ENCODE data around the gene DOCK1.

Gene DOCK1

GRCh38 chr10:127338399-127339110 lies 433.3 kb downstream of the DOCK1 start:
- H3K36me3 ChIP-seq (ENCODE audit: insufficient read depth, low read length) = no peaks in the 10 kb centered on the region
- no peak for ATAC-seq (ENCODE audit: insufficient read depth, low read depth)

GRCh38 chr10:127343821-127344220 lies 438.6 kb downstream of the DOCK1 start:
- Histone ChIP-seq H2AFZ (ENCODE audit: low read depth, low read length) (no peak overlapping the region), H3K4me2 (ENCODE audit: insufficient read depth, low read length) (no peak overlapping the region), H3K36me3 (ENCODE audit: insufficient read depth, low read length) (no peaks in the 10 kb centered on the region), H3K9ac (ENCODE audit: low read depth, low read length) (no peak overlapping the region), H3K27me3 (ENCODE audit: insufficient read depth, low read length, poor library complexity) (peaks cover 5% of the 10 kb centered on the region), H4K20me1 (ENCODE audit: insufficient read depth, low read length) (no peaks in the 10 kb centered on the region), H3K4me1 (ENCODE audit: insufficient read depth, low read length) (no peaks in the 10 kb centered on the region), H3K27ac (ENCODE audit: low read length) (no peak overlapping the region), H3K79me2 (ENCODE audit: insufficient read depth, low read length) (no peaks in the 10 kb centered on the region), H3K4me3 (ENCODE audit: low read depth in 1 of 2, low read length in 2 of 2) (no peak overlapping the region), H3K9me3 (ENCODE audit: insufficient read depth, low read length, severe bottlenecking) (no peaks in the 10 kb centered on the region)
- TF ChIP-seq CTCF (IDR thresholded peaks at IDR 0.05; ENCODE audit: borderline replicate concordance, extremely low read depth, low read length, poor library complexity, severe bottlenecking) (no peak), EZH2 (IDR thresholded peaks at IDR 0.05; ENCODE audit: borderline replicate concordance, low read depth, low read length, severe bottlenecking) (no peak)
- ATAC-seq (ENCODE audit: insufficient read depth, low read depth) = no peak
- DNase-seq = no peak

More at GRCh38 chr10:127338399-127339110, 433.3 kb downstream of the DOCK1 start:
- Histone ChIP-seq H3K9ac (ENCODE audit: low read depth, low read length) (no peak overlapping the region), H3K9me3 (ENCODE audit: insufficient read depth, low read length, severe bottlenecking) (no peaks in the 10 kb centered on the region), H3K27ac (ENCODE audit: low read length) (no peak overlapping the region), H3K4me3 (ENCODE audit: low read depth in 1 of 2, low read length in 2 of 2) (no peak overlapping the region), H2AFZ (ENCODE audit: low read depth, low read length) (no peak overlapping the region), H4K20me1 (ENCODE audit: insufficient read depth, low read length) (no peaks in the 10 kb centered on the region), H3K4me2 (ENCODE audit: insufficient read depth, low read length) (no peak overlapping the region), H3K27me3 (ENCODE audit: insufficient read depth, low read length, poor library complexity) (peaks cover 9% of the 10 kb centered on the region), H3K4me1 (ENCODE audit: insufficient read depth, low read length) (no peaks in the 10 kb centered on the region), H3K79me2 (ENCODE audit: insufficient read depth, low read length) (no peaks in the 10 kb centered on the region)
- DNase-seq = no peak
- TF ChIP-seq CTCF (IDR thresholded peaks at IDR 0.05; ENCODE audit: borderline replicate concordance, extremely low read depth, low read length, poor library complexity, severe bottlenecking) = no peak
- no peak for TF ChIP-seq EZH2 (IDR thresholded peaks at IDR 0.05; ENCODE audit: borderline replicate concordance, low read depth, low read length, severe bottlenecking)

GRCh38 chr10:127344346-127344745 lies 439.1 kb downstream of the DOCK1 start:
- H3K27ac ChIP-seq (ENCODE audit: low read length) = no peak overlapping the region
- no peak for ATAC-seq (ENCODE audit: insufficient read depth, low read depth)
- no peak overlapping the region for H3K9ac ChIP-seq (ENCODE audit: low read depth, low read length)
- no peak for TF ChIP-seq CTCF (IDR thresholded peaks at IDR 0.05; ENCODE audit: borderline replicate concordance, extremely low read depth, low read length, poor library complexity, severe bottlenecking)
- no peak for TF ChIP-seq EZH2 (IDR thresholded peaks at IDR 0.05; ENCODE audit: borderline replicate concordance, low read depth, low read length, severe bottlenecking)
- no peak for DNase-seq
- peaks cover 2% of the 10 kb centered on the region for H3K27me3 ChIP-seq (ENCODE audit: insufficient read depth, low read length, poor library complexity)
- H3K79me2 ChIP-seq (ENCODE audit: insufficient read depth, low read length) = no peaks in the 10 kb centered on the region
- no peaks in the 10 kb centered on the region for H3K9me3 ChIP-seq (ENCODE audit: insufficient read depth, low read length, severe bottlenecking)
- no peaks in the 10 kb centered on the region for H3K36me3 ChIP-seq (ENCODE audit: insufficient read depth, low read length)
- no peaks in the 10 kb centered on the region for H3K4me1 ChIP-seq (ENCODE audit: insufficient read depth, low read length)
- no peak overlapping the region for H3K4me3 ChIP-seq (ENCODE audit: low read depth in 1 of 2, low read length in 2 of 2)
- H3K4me2 ChIP-seq (ENCODE audit: insufficient read depth, low read length) = no peak overlapping the region
- H4K20me1 ChIP-seq (ENCODE audit: insufficient read depth, low read length) = no peaks in the 10 kb centered on the region
- H2AFZ ChIP-seq (ENCODE audit: low read depth, low read length) = no peak overlapping the region

Data from DND-41 (cell line).